H1 (cell line): ENCODE data around the gene SMURF2. TPM values are rescaled to one million over a fixed set of nuclear protein-coding genes. Genes with fewer than 3 reads are reported as not detected.

Source experiments
- CTCF ChIA-PET: fragments of 300-600 bp; sonication (Branson Sonifier 250); formaldehyde crosslinking; loops from one replicate; lab custom pipeline; 2021; ENCODE audit not compliant: partially characterized antibody; lab: Charles Lee
- POLR2A ChIA-PET: fragments of 300-600 bp; sonication (Branson Sonifier 250); formaldehyde crosslinking; loops from one replicate; lab custom pipeline; 2021; ENCODE audit warnings: inconsistent platforms; ENCODE audit not compliant: partially characterized antibody; lab: Charles Lee
- DNase-seq, 2 experiments: peaks; one replicate each; pipeline versions ENCODE4 v3.0.0 to v3.0.0-alpha.2; 2010 to 2022; ENCODE audit warnings: low spot score in 2 of 2, low read depth in 1 of 2, mixed read lengths in 1 of 2
- FAIRE-seq: peaks from 2 replicates; lab custom pipeline; 2011; peaks lifted over from hg19 to GRCh38; lab: Jason Lieb, UNC
- H2AFZ ChIP-seq: 2 replicates; pipeline ENCODE4 v1.8.1; 2012; ENCODE audit warnings: low read length, inconsistent platforms
- H2AK5ac ChIP-seq: 2 replicates; pipeline ENCODE4 v1.6.1; 2013; ENCODE audit warnings: low read depth, low read length
- H2BK120ac ChIP-seq: replicated peaks from 2 replicates; pipeline ENCODE3; 2013; ENCODE audit warnings: low read depth, low read length, inconsistent platforms
- H2BK12ac ChIP-seq: 2 replicates; pipeline ENCODE4 v1.6.1; 2013; ENCODE audit warnings: low read depth, low read length
- H2BK15ac ChIP-seq: 2 replicates; pipeline ENCODE4 v1.6.1; 2013; ENCODE audit warnings: low read length
- H2BK20ac ChIP-seq: 2 replicates; pipeline ENCODE4 v1.6.1; 2013; ENCODE audit warnings: low read length
- H2BK5ac ChIP-seq: 2 replicates; pipeline ENCODE4 v1.6.1; 2013; ENCODE audit warnings: low read depth, low read length
- H3K14ac ChIP-seq: 2 replicates; pipeline ENCODE4 v1.6.1; 2013; ENCODE audit warnings: inconsistent platforms; ENCODE audit not compliant: insufficient read length
- H3K18ac ChIP-seq: 2 replicates; pipeline ENCODE4 v1.6.1; 2013; ENCODE audit warnings: low read length; ENCODE audit errors: extremely low read depth
- H3K23ac ChIP-seq: 2 replicates; pipeline ENCODE4 v1.6.1; 2013; ENCODE audit warnings: inconsistent platforms; ENCODE audit not compliant: insufficient read length
- H3K23me2 ChIP-seq: 2 replicates; pipeline ENCODE4 v1.6.1; 2013; ENCODE audit warnings: low read depth, low read length
- H3K27ac ChIP-seq: 2 replicates; pipeline ENCODE4 v1.6.1; 2011; ENCODE audit warnings: low read depth, low read length, inconsistent platforms
- H3K27me3 ChIP-seq, 4 experiments: replicated peaks in 1 of 4; 1 replicate in 1 of 4; 2 replicates in 3 of 4; pipeline versions ENCODE4 v1.6.1 to v1.8.1; 2011 to 2013; ENCODE audit warnings: low read length in 3 of 4, mild to moderate bottlenecking in 3 of 4, inconsistent platforms in 2 of 4, mixed read lengths in 2 of 4, moderate library complexity in 1 of 4; ENCODE audit not compliant: control insufficient read depth in 3 of 4, insufficient read depth in 3 of 4; ENCODE audit errors: extremely low read depth in 1 of 4
- H3K36me3 ChIP-seq, 4 experiments: 2 replicates each; pipeline versions ENCODE4 v1.6.1 to v1.8.1; 2011 to 2013; ENCODE audit warnings: mild to moderate bottlenecking in 4 of 4, low read length in 3 of 4, moderate library complexity in 2 of 4, control low read depth in 1 of 4, inconsistent platforms in 1 of 4; ENCODE audit not compliant: insufficient read depth in 4 of 4, control insufficient read depth in 2 of 4
- H3K4ac ChIP-seq: replicated peaks from 2 replicates; pipeline ENCODE3; 2013; ENCODE audit warnings: low read length, low read depth, mixed read lengths, inconsistent platforms; ENCODE audit not compliant: insufficient read length
- H3K4me1 ChIP-seq, 4 experiments: replicated peaks in 1 of 4; 1 replicate in 1 of 4; 2 replicates in 3 of 4; pipeline versions ENCODE4 v1.6.1 to v1.8.1; 2011 to 2013; ENCODE audit warnings: low read length in 3 of 4, inconsistent platforms in 2 of 4, mixed read lengths in 1 of 4; ENCODE audit not compliant: insufficient read depth in 4 of 4, control insufficient read depth in 3 of 4
- H3K4me2 ChIP-seq, 2 experiments: 2 replicates each; pipeline versions ENCODE4 v1.6.1 to v1.8.1; 2011 to 2013; ENCODE audit warnings: low read depth in 2 of 2, low read length in 2 of 2, control low read depth in 1 of 2, inconsistent platforms in 1 of 2, mild to moderate bottlenecking in 1 of 2; ENCODE audit not compliant: insufficient read depth in 1 of 2
- H3K4me3 ChIP-seq, 4 experiments: fragments of 200-600, 300-600 bp in 1 of 4; sonication (generic), shearing (Covaris generic), sonication (Bioruptor Twin) in 1 of 4; 2 replicates each; pipeline versions ENCODE4 v1.5.1 to v1.8.1; 2011 to 2016; ENCODE audit warnings: low read length in 4 of 4, low read depth in 3 of 4, control low read depth in 2 of 4, inconsistent platforms in 2 of 4, mild to moderate bottlenecking in 2 of 4, mixed read lengths in 1 of 4, moderate library complexity in 1 of 4; ENCODE audit not compliant: insufficient read depth in 2 of 4; ENCODE audit errors: extremely low read depth in 1 of 4
- H3K56ac ChIP-seq: replicated peaks from 2 replicates; pipeline ENCODE3; 2013; ENCODE audit warnings: low read depth, mild to moderate bottlenecking, mixed read lengths, low read length, inconsistent platforms; ENCODE audit not compliant: insufficient read length
- H3K79me1 ChIP-seq: 2 replicates; pipeline ENCODE4 v1.6.1; 2013; ENCODE audit warnings: low read depth, low read length, control low read depth
- H3K79me2 ChIP-seq, 2 experiments: 2 replicates each; pipeline versions ENCODE4 v1.6.1 to v1.8.1; 2012 to 2013; ENCODE audit warnings: low read length in 2 of 2, mild to moderate bottlenecking in 2 of 2, inconsistent platforms in 1 of 2; ENCODE audit not compliant: insufficient read depth in 2 of 2, control insufficient read depth in 1 of 2
- H3K9ac ChIP-seq, 4 experiments: replicated peaks in 1 of 4; 1 replicate in 1 of 4; 2 replicates in 3 of 4; pipeline versions ENCODE4 v1.6.1 to v1.8.1; 2011 to 2013; ENCODE audit warnings: low read depth in 3 of 4, low read length in 3 of 4, control low read depth in 2 of 4, mild to moderate bottlenecking in 2 of 4, moderate library complexity in 2 of 4, inconsistent platforms in 1 of 4; ENCODE audit errors: extremely low read depth in 1 of 4
- H3K9me3 ChIP-seq, 2 experiments: 2 replicates each; pipeline versions ENCODE4 v1.6.1 to v1.8.1; 2012 to 2013; ENCODE audit warnings: mild to moderate bottlenecking in 2 of 2, moderate library complexity in 2 of 2, control low read depth in 1 of 2, inconsistent platforms in 1 of 2, low read depth in 1 of 2, low read length in 1 of 2, mixed read lengths in 1 of 2; ENCODE audit not compliant: insufficient read depth in 2 of 2
- H4K20me1 ChIP-seq, 2 experiments: replicated peaks in 1 of 2; 2 replicates each; pipeline versions ENCODE3 to v1.8.1; 2011 to 2013; ENCODE audit warnings: inconsistent platforms in 2 of 2, low read length in 2 of 2, mild to moderate bottlenecking in 1 of 2; ENCODE audit not compliant: insufficient read depth in 2 of 2, control insufficient read depth in 1 of 2
- H4K5ac ChIP-seq: 2 replicates; pipeline ENCODE4 v1.6.1; 2013; ENCODE audit warnings: low read length, low read depth, mixed read lengths, inconsistent platforms; ENCODE audit not compliant: insufficient read length
- H4K8ac ChIP-seq: 2 replicates; pipeline ENCODE4 v1.8.0; 2013; ENCODE audit warnings: mild to moderate bottlenecking, moderate library complexity, low read length, inconsistent platforms; ENCODE audit not compliant: insufficient read depth; ENCODE audit errors: extremely low read depth
- H4K91ac ChIP-seq: replicated peaks from 2 replicates; pipeline ENCODE3; 2013; ENCODE audit warnings: low read length, mixed read lengths, inconsistent platforms; ENCODE audit not compliant: insufficient read length
- ASH2L ChIP-seq: fragments of 200-600, 300-600 bp; sonication (generic); IDR thresholded peaks from one replicate; pipeline ENCODE4 v1.7.1; 2017; ENCODE audit warnings: low read length
- CBX5 ChIP-seq: fragments of 300-800, 300-1000 bp; sonication (generic); IDR thresholded peaks from 2 replicates; pipeline ENCODE4 v1.7.1; 2016; ENCODE audit warnings: antibody characterized with exemption, low read length, low read depth
- KDM5A ChIP-seq: fragments of 200-600 bp; IDR thresholded peaks from 2 replicates; pipeline ENCODE4 v1.7.1; 2012; ENCODE audit warnings: mild to moderate bottlenecking, low read length, inconsistent platforms, mixed read lengths
- MAFK ChIP-seq: IDR thresholded peaks from 2 replicates; pipeline ENCODE4 v1.6.1; 2012; ENCODE audit warnings: low read depth, mild to moderate bottlenecking, improper control_type of control experiment, low read length
- POU5F1 ChIP-seq: IDR thresholded peaks from 2 replicates; pipeline ENCODE4 v1.6.1; 2011; ENCODE audit warnings: low read depth, mild to moderate bottlenecking, low read length, moderate library complexity
- RAD21 ChIP-seq, 2 experiments: IDR thresholded peaks in 1 of 2; conservative IDR thresholded peaks in 1 of 2; 2 replicates each; pipeline ENCODE4 v1.6.1; 2011; ENCODE audit warnings: low read depth in 2 of 2, low read length in 2 of 2, improper control_type of control experiment in 1 of 2, inconsistent platforms in 1 of 2, mild to moderate bottlenecking in 1 of 2, moderate library complexity in 1 of 2
- RXRA ChIP-seq: IDR thresholded peaks from 2 replicates; pipeline ENCODE4 v1.6.1; 2011; ENCODE audit warnings: low read depth, mild to moderate bottlenecking, low read length, moderate library complexity; ENCODE audit not compliant: insufficient read depth
- SAP30 ChIP-seq: fragments of 300-600 bp; sonication (generic); IDR thresholded peaks from 2 replicates; pipeline ENCODE4 v1.7.1; 2012; ENCODE audit warnings: low read length, moderate library complexity, mild to moderate bottlenecking, inconsistent platforms; ENCODE audit not compliant: insufficient read depth, insufficient replicate concordance
- SUZ12 ChIP-seq: fragments of 200-600 bp; sonication (generic); IDR thresholded peaks from 2 replicates; pipeline ENCODE4 v1.6.1; 2012; ENCODE audit warnings: mild to moderate bottlenecking, inconsistent platforms, low read length, moderate library complexity, mixed read lengths
- WGBS, 2 experiments: shearing (Covaris generic) in 1 of 2; methylation state at CpG; one replicate each; pipeline versions ENCODE4 v1.1.6 to v1.1.7; 2013 to 2015; ENCODE audit warnings: low lambda C conversion rate in 2 of 2, mixed read lengths in 2 of 2, inconsistent platforms in 1 of 2, low coverage in 1 of 2, missing lambda C conversion rate in 1 of 2; ENCODE audit not compliant: insufficient replicate concordance in 2 of 2, insufficient coverage in 1 of 2, insufficient read length in 1 of 2; ENCODE audit errors: extremely low coverage in 1 of 2, missing lambda C conversion rate in 1 of 2; 5-methylcytosine and 5-hydroxymethylcytosine counted together
- polyA plus RNA-seq, 7 experiments: library from polyadenylated mRNA; depleted of rRNA in 3 of 7; stranded (reverse) in 5 of 7; unstranded in 2 of 7; fragments of >200 nt in 5 of 7; fragments of 200-250 nt in 2 of 7; gene quantifications; 1 replicate in 5 of 7; 2 replicates in 1 of 7; 4 replicates in 1 of 7; pipeline versions ENCODE4 v1.2.1 to v1.2.3, GENCODE V29; 2011 to 2013; ENCODE audit warnings: missing spikeins in 2 of 7, mixed read lengths in 2 of 7
- total RNA-seq: library from RNA; stranded (reverse); fragmentation: NEBNext Ultra II Directional; extraction: Animal tissue kit (Norgen Biotek cat#: 25700); gene quantifications from 2 replicates; pipeline ENCODE4 v1.2.1, GENCODE V29; 2021
- TF ChIP-seq, protein P1 (sequence below): IDR thresholded peaks from 2 replicates; pipeline ENCODE4 v1.6.1; 2012; ENCODE audit warnings: inconsistent platforms

SMURF2 gene
- total and polyA plus RNA-seq, 2 of the 8 experiments (the other 6 are each of a cell fraction or from before 2014, with no cell fraction given) = 7.2 to 29.2 TPM

DNA sequence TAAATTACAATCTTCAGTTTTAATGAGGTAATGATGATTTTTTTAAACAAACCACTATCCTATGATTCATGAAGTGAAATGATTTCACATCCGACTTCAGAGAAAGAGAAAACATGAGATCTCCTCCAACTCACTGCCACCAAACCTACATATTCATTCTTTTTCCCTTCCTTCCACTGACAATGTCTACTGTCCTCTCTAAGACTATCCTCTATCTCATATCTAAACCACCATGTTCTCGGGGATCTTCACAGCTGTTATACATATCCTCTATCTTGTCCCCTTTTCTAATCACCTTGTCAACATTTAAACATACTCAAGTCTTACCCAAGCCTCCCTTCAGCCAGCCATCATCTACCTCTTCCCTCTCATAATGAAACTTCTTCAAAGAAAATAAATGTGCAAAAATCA, 53.5 kb downstream of the SMURF2 start:
- DNase-seq (no peak), FAIRE-seq (no peak)
- Histone ChIP-seq H3K23ac (no peak overlapping the region), H2BK12ac (no peak overlapping the region), H3K23me2 (no peaks in the 10 kb centered on the region; the same call in 1 of the 2 replicates), H3K14ac (no peak overlapping the region), H3K4ac (no peak overlapping the region), H3K18ac (no peak overlapping the region), H3K4me2 (no peak overlapping the region), H3K36me3 (no peaks in the 10 kb centered on the region), H2AFZ (no peak overlapping the region), H3K79me2 (peaks cover 0 to 41% of the 10 kb centered on the region in 2 experiments; a peak in 3 of 4 replicates), H3K79me1 (no peaks in the 10 kb centered on the region), H3K9ac (no peak overlapping the region), H3K27me3 (no peaks in the 10 kb centered on the region), H3K27ac (no peak overlapping the region), H4K91ac (no peak overlapping the region), H4K5ac (no peak overlapping the region), H3K4me1 (no peaks in the 10 kb centered on the region), H2BK15ac (no peak overlapping the region), H2AK5ac (no peak overlapping the region), H2BK5ac (no peak overlapping the region), H3K4me3 (no peak overlapping the region), H3K56ac (no peak overlapping the region), H2BK120ac (no peak overlapping the region), H3K9me3 (no peaks in the 10 kb centered on the region), H4K20me1 (peaks cover 0 to 2% of the 10 kb centered on the region in 2 experiments), H2BK20ac (no peak overlapping the region), H4K8ac (no peak overlapping the region)
- TF ChIP-seq, protein P1, sequence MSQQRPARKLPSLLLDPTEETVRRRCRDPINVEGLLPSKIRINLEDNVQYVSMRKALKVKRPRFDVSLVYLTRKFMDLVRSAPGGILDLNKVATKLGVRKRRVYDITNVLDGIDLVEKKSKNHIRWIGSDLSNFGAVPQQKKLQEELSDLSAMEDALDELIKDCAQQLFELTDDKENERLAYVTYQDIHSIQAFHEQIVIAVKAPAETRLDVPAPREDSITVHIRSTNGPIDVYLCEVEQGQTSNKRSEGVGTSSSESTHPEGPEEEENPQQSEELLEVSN = no peak
- TF ChIP-seq CBX5 = no peak
- TF ChIP-seq RXRA = no peak
- TF ChIP-seq SUZ12 = no peak
- TF ChIP-seq SAP30 = no peak
- TF ChIP-seq ASH2L = no peak
- TF ChIP-seq POU5F1 = no peak
- no peak for TF ChIP-seq KDM5A
- no peak for TF ChIP-seq MAFK
- TF ChIP-seq RAD21 (IDR thresholded peaks at IDR 0.05 in 1 of 2, conservative IDR thresholded peaks at IDR 0.05 in 1 of 2; ENCODE audit: low read depth in 2 of 2, low read length in 2 of 2) = no peak
- CTCF ChIA-PET = no interaction called here
- 96% methylated on average over 2 of the region's 2 CpGs; no CpG with 5 or more reads in 1 of the 2 experiments for WGBS, 2 experiments
- POLR2A ChIA-PET = no interaction called here
